HEK293T (cell line): ENCODE data around the gene REXO1.

Source experiments
- CTCF ChIA-PET: fragments of 350-600 bp; formaldehyde crosslinking; extraction: SDS; loops from one replicate; lab custom pipeline; 2021; ENCODE audit warnings: antibody characterized with exemption, inconsistent platforms; lab: Yijun Ruan, JAX
- POLR2A ChIA-PET: fragments of 350-600 bp; formaldehyde crosslinking; extraction: SDS; loops from one replicate; lab custom pipeline; 2020; ENCODE audit warnings: antibody characterized with exemption, inconsistent platforms; lab: Yijun Ruan, JAX
- DNase-seq: peaks from one replicate; pipeline ENCODE4 v3.0.0; 2012; ENCODE audit warnings: mixed read lengths; ENCODE audit errors: extremely low spot score
- ARNT ChIP-seq: fragments of 450-650 bp; IDR thresholded peaks from 2 replicates; pipeline ENCODE4 v1.6.1; 2017; ENCODE audit warnings: mild to moderate bottlenecking
- BHLHE40 ChIP-seq: fragments of 450-650 bp; IDR thresholded peaks from 2 replicates; pipeline ENCODE4 v1.6.1; 2016; ENCODE audit warnings: mild to moderate bottlenecking, moderate library complexity, borderline replicate concordance
- CTBP1 ChIP-seq: fragments of 450-650 bp; IDR thresholded peaks from 2 replicates; pipeline ENCODE4 v1.6.1; 2016; ENCODE audit warnings: borderline replicate concordance
- ELF4 ChIP-seq: fragments of 450-650 bp; IDR thresholded peaks from 2 replicates; pipeline ENCODE4 v1.6.1; 2017; ENCODE audit warnings: antibody characterized with exemption
- FOXA1 ChIP-seq: fragments of 450-650 bp; IDR thresholded peaks from 2 replicates; pipeline ENCODE4 v1.6.1; 2016; ENCODE audit warnings: mild to moderate bottlenecking
- FOXK2 ChIP-seq: fragments of 450-650 bp; IDR thresholded peaks from 2 replicates; pipeline ENCODE4 v1.6.1; 2016; ENCODE audit warnings: mild to moderate bottlenecking
- FOXM1 ChIP-seq: fragments of 450-650 bp; IDR thresholded peaks from 2 replicates; pipeline ENCODE4 v1.6.1; 2017; ENCODE audit warnings: mild to moderate bottlenecking, borderline replicate concordance
- HDGF ChIP-seq: fragments of 450-650 bp; IDR thresholded peaks from 2 replicates; pipeline ENCODE4 v1.6.1; 2017; ENCODE audit warnings: antibody characterized with exemption, borderline replicate concordance
- L3MBTL2 ChIP-seq: fragments of 450-650 bp; conservative IDR thresholded peaks from 2 replicates; pipeline ENCODE4 v1.6.1; 2016; ENCODE audit warnings: mild to moderate bottlenecking
- LEF1 ChIP-seq: fragments of 450-650 bp; IDR thresholded peaks from 2 replicates; pipeline ENCODE4 v1.6.1; 2017; ENCODE audit warnings: mild to moderate bottlenecking, borderline replicate concordance
- NFRKB ChIP-seq: fragments of 450-650 bp; IDR thresholded peaks from 2 replicates; pipeline ENCODE4 v1.6.1; 2016; ENCODE audit warnings: mild to moderate bottlenecking, moderate library complexity
- PKNOX1 ChIP-seq: fragments of 450-650 bp; IDR thresholded peaks from 2 replicates; pipeline ENCODE4 v1.6.1; 2016
- SP1 ChIP-seq: fragments of 450-650 bp; IDR thresholded peaks from 2 replicates; pipeline ENCODE4 v1.6.1; 2017
- SUZ12 ChIP-seq: fragments of 450-650 bp; IDR thresholded peaks from 2 replicates; pipeline ENCODE4 v1.6.1; 2016; ENCODE audit warnings: mild to moderate bottlenecking
- TARDBP ChIP-seq: fragments of 450-650 bp; IDR thresholded peaks from 2 replicates; pipeline ENCODE4 v1.6.1; 2016
- ZNF384 ChIP-seq: fragments of 450-650 bp; IDR thresholded peaks from 2 replicates; pipeline ENCODE4 v1.6.1; 2016

Gene REXO1

GRCh38 chr19:1786668-1787067 lies 61.6 kb downstream of the REXO1 start:
- CTCF ChIA-PET = no interaction called here
- DNase-seq = no peak
- POLR2A ChIA-PET = no interaction called here
- TF ChIP-seq BHLHE40 = no peak
- no peak for TF ChIP-seq SUZ12
- TF ChIP-seq SP1 = no peak
- no peak for TF ChIP-seq TARDBP
- TF ChIP-seq NFRKB = no peak
- no peak for TF ChIP-seq L3MBTL2
- TF ChIP-seq LEF1 = no peak
- TF ChIP-seq CTBP1 = no peak
- TF ChIP-seq PKNOX1 = no peak
- no peak for TF ChIP-seq HDGF
- TF ChIP-seq ARNT = no peak
- no peak for TF ChIP-seq ZNF384
- TF ChIP-seq FOXM1 = no peak
- no peak for TF ChIP-seq FOXA1
- TF ChIP-seq FOXK2 = no peak

DNA sequence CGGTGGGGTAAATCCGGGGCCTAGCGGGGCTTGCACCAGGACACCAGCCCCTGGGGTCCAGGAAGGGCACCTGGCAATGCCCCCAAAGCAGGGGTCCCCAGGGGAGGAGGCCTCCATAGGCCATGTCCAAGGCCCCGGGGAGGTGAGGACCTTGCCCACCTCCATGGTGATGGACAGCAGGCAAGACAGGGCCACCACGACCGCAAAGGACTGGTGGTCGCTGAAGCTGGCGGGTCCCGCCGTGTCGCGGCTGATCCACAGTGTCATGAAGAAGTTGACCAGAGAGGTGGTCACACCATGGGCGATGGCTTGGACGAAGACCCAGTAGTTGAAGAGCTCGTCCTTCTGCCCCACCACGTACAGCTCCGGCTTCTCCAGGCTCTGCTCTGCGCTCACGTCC lies 63.0 kb downstream of the REXO1 start:
- ChIA-PET CTCF (interaction anchor here (1.0 to 1.7 kb wide), 2 partner anchors 41 to 113 kb away, joined by 5 read pairs; no protein-coding TSS in a partner anchor), POLR2A (no interaction called here)
- DNase-seq = no peak
- no peak for TF ChIP-seq FOXA1

DNA sequence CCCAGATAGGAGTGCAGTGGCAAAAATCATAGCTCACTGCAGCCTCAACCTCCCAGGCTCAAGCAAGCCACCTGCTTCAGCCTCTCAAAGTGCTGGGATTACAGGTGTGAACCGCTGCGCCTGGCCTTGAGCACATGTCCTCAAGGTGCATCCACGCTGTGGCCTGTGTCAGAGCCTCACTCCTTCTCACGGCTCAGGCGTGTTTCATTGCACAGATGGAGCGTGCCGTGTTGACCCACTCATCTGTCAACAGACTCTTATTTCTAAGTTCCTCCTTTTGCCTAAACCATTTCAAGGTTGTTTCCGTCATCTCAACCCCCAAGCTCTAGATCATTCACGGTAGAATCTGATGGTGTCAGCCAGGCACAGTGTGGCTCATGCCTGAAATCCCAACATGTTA lies 64.4 kb downstream of the REXO1 start:
- no peak for DNase-seq
- CTCF ChIA-PET = no interaction called here
- POLR2A ChIA-PET = interaction anchor here (1.2 kb wide), 1 partner anchor 196 kb away, joined by 3 read pairs; no protein-coding TSS in a partner anchor
- no peak for TF ChIP-seq NFRKB

- DNase-seq = no peak
- TF ChIP-seq HDGF (no peak), SUZ12 (no peak), FOXM1 (no peak), FOXA1 (no peak), CTBP1 (no peak), PKNOX1 (no peak), ZNF384 (no peak), SP1 (no peak), L3MBTL2 (no peak), NFRKB (no peak)
- ChIA-PET CTCF (no interaction called here), POLR2A (interaction anchor here (1.2 kb wide), 1 partner anchor 195 kb away, joined by 3 read pairs; no protein-coding TSS in a partner anchor)
These were observed 64.9 kb downstream of the REXO1 start for GRCh38 chr19:1783354-1783753.

- ChIA-PET CTCF (interaction anchor here (0.8 kb wide), 1 partner anchor 10 kb away, joined by 3 read pairs; no protein-coding TSS in a partner anchor), POLR2A (no interaction called here)
- DNase-seq = no peak
- TF ChIP-seq SUZ12 (no peak), ELF4 (no peak), HDGF (no peak), FOXK2 (no peak), FOXA1 (no peak), ARNT (no peak), ZNF384 (no peak), TARDBP (no peak), PKNOX1 (no peak), NFRKB (no peak), LEF1 (no peak), FOXM1 (no peak), BHLHE40 (no peak), CTBP1 (no peak), L3MBTL2 (no peak)
These were observed 65.8 kb downstream of the REXO1 start for GRCh38 chr19:1782521-1782920.

GRCh38 chr19:1780272-1780958 lies 67.9 kb downstream of the REXO1 start:
- TF ChIP-seq L3MBTL2 = no peak
- no peak for TF ChIP-seq FOXA1
- no peak for TF ChIP-seq CTBP1
- TF ChIP-seq ELF4 = no peak
- TF ChIP-seq FOXM1 = no peak
- no peak for TF ChIP-seq PKNOX1
- TF ChIP-seq TARDBP = no peak
- no peak for TF ChIP-seq HDGF
- no peak for TF ChIP-seq SUZ12
- no peak for TF ChIP-seq SP1
- no peak for TF ChIP-seq BHLHE40
- no peak for TF ChIP-seq FOXK2
- TF ChIP-seq NFRKB = no peak
- TF ChIP-seq ARNT = no peak
- no peak for TF ChIP-seq LEF1
- TF ChIP-seq ZNF384 = no peak
- DNase-seq = no peak
- CTCF ChIA-PET = no interaction called here
- POLR2A ChIA-PET = no interaction called here
